Peyer's patch (tissue), 4 donors: ENCODE results near the gene HLA-G. TPM values are rescaled to one million over a fixed set of nuclear protein-coding genes. Genes with fewer than 3 reads are reported as not detected.
"Not testable (repeated sequence)": the region's sequence is repeated elsewhere in the genome, so short reads cannot be mapped to it uniquely, and the experiment has no call there.

Experiments
- DNase-seq, 3 donors: peaks; one replicate each; pipeline ENCODE4 v3.0.0-alpha.2; 2017 to 2019
- H3K27ac ChIP-seq, 4 donors: fragments of 200-600 bp; sonication (generic); one replicate each; pipeline ENCODE4 v1.5.1; 2016 to 2019
- H3K27me3 ChIP-seq, 2 donors: fragments of 200-600 bp; sonication (generic); one replicate each; pipeline ENCODE4 v1.5.1; 2019
- H3K36me3 ChIP-seq, 3 donors: fragments of 200-600 bp; sonication (generic); one replicate each; pipeline ENCODE4 v1.5.1; 2016 to 2019
- H3K4me1 ChIP-seq, 4 donors: fragments of 200-600 bp; sonication (generic); one replicate each; pipeline ENCODE4 v1.5.1; 2016 to 2019
- H3K4me3 ChIP-seq, 4 donors: fragments of 200-600 bp; sonication (generic); 1 replicate in 3 of 4; 2 replicates in 1 of 4; pipeline ENCODE4 v1.5.1; 2016 to 2019; ENCODE audit warnings: mild to moderate bottlenecking in 1 of 4
- H3K9me3 ChIP-seq, 4 donors: fragments of 200-600 bp; sonication (generic); one replicate each; pipeline ENCODE4 v1.5.1; 2016 to 2019; ENCODE audit warnings: mild to moderate bottlenecking in 1 of 4
- POLR2A ChIP-seq, 2 donors: fragments of 450-650 bp; IDR thresholded peaks; one replicate each; pipeline ENCODE4 v1.5.1; 2017; ENCODE audit warnings: antibody characterized with exemption in 2 of 2, mild to moderate bottlenecking in 2 of 2, moderate library complexity in 2 of 2
- small RNA-seq, 2 donors: library from RNA; depleted of rRNA; stranded (forward); fragments of <200 nt; gene quantifications; one replicate each; pipeline ENCODE3, GENCODE V24; 2016
- total RNA-seq, 4 donors: library from RNA; depleted of rRNA; stranded (reverse); fragments of >200 nt; gene quantifications; one replicate each; pipeline ENCODE4 v1.1.0, GENCODE V29; 2016
- TF ChIP-seq, protein P1 (sequence below), 6 experiments: fragments of 450-650 bp in 4 of 6; fragments of 200-600 bp in 2 of 6; sonication (generic) in 1 of 6; IDR thresholded peaks; one replicate each; pipeline ENCODE4 v1.5.1; 2017 to 2019; ENCODE audit warnings: antibody characterized with exemption in 6 of 6, mild to moderate bottlenecking in 3 of 6, moderate library complexity in 1 of 6

Gene HLA-G
- total RNA-seq, 4 donors from 2014 or later: 0.67 TPM; not detected in 3

DNA sequence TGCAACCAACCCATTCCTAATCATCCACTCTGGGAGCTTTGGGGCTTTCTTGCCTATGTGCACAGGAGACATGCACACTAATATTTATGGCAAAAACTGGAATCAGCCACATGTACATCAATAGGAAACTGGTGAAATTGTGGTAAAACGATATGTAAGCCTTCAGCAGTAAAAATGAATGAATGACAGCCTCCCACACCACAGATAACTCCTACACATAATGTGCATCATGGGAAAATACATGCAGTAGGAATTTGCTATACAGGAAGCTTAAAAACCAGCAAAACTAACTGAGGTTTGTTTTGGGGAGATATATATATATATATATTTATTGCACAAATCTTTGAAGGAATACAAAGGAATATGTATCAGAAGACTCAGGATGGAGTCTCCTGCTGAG lies 47.6 kb downstream of the HLA-G start:
- TF ChIP-seq POLR2A (IDR thresholded peaks at IDR 0.05): no peak
- TF ChIP-seq, protein P1, sequence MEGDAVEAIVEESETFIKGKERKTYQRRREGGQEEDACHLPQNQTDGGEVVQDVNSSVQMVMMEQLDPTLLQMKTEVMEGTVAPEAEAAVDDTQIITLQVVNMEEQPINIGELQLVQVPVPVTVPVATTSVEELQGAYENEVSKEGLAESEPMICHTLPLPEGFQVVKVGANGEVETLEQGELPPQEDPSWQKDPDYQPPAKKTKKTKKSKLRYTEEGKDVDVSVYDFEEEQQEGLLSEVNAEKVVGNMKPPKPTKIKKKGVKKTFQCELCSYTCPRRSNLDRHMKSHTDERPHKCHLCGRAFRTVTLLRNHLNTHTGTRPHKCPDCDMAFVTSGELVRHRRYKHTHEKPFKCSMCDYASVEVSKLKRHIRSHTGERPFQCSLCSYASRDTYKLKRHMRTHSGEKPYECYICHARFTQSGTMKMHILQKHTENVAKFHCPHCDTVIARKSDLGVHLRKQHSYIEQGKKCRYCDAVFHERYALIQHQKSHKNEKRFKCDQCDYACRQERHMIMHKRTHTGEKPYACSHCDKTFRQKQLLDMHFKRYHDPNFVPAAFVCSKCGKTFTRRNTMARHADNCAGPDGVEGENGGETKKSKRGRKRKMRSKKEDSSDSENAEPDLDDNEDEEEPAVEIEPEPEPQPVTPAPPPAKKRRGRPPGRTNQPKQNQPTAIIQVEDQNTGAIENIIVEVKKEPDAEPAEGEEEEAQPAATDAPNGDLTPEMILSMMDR (IDR thresholded peaks at IDR 0.05): no peak
- DNase-seq: no peak
- Histone ChIP-seq H3K36me3 (no peaks in the 10 kb centered on the region), H3K27me3 (no peaks in the 10 kb centered on the region), H3K4me1 (no peaks in the 10 kb centered on the region), H3K9me3 (no peaks in the 10 kb centered on the region), H3K4me3 (no peak overlapping the region), H3K27ac (no peak overlapping the region)

DNA sequence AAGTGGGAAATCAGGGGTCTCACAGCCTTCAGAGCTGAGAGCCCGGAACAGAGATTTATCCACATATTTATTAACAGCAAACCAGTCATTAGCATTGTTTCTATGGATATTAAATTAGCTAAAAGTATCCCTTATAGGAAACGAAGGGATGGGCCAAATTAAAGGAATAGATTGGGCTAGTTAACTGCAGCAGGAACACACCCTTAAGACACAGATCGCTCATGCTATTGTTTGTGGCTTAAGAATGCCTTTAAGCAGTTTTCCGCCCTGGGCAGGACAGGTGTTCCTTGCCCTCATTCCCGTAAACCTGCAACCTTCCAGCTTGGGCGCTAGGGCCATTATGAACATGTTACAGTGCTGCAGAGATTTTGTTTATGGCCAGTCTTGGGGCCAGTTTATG lies 48.1 kb downstream of the HLA-G start:
- H3K36me3 ChIP-seq, H3K27me3 ChIP-seq, DNase-seq, H3K9me3 ChIP-seq, H3K27ac ChIP-seq, H3K4me1 ChIP-seq, H3K4me3 ChIP-seq: not testable (repeated sequence)

Small RNA genes lying within 50 kb of the gene (small RNA-seq; reads per million reads assigned to genes)
- gene MICG: 0 reads per million in 2 donors

Other genes starting within 250 kb of the HLA-G start
- gene OR2H2, start 242.7 kb upstream of the HLA-G start, total RNA-seq: not detected
- gene GABBR1, start 194.6 kb upstream of the HLA-G start, total RNA-seq: 10 to 100 TPM in 3 of 4 donors, 1 to 10 TPM in 1; 4.7 to 92.4 (median 16.9) TPM
- not detected for gene MOG, start 170.7 kb upstream of the HLA-G start, total RNA-seq
- gene ZFP57, start 146.7 kb upstream of the HLA-G start, total RNA-seq: 1 to 10 TPM in 1 of 4 donors, not detected in 3; 1.6 TPM
- 100 to 1,000 TPM; 213 to 359 (median 299) TPM for gene HLA-F, start 104.4 kb upstream of the HLA-G start, total RNA-seq
- 1,000 to 10,000 TPM in 3 of 4 donors, 100 to 1,000 TPM in 1; 296 to 1,668 (median 1,428) TPM for gene HLA-A, start 114.7 kb downstream of the HLA-G start, total RNA-seq
- 10 to 100 TPM; 22.8 to 33.8 (median 27.5) TPM for gene POLR1H, start 233.4 kb downstream of the HLA-G start, total RNA-seq
- gene PPP1R11, start 239.4 kb downstream of the HLA-G start, total RNA-seq: 10 to 100 TPM; 44.6 to 75.7 (median 58.6) TPM
- gene RNF39, start 247.9 kb downstream of the HLA-G start, total RNA-seq: under 1 TPM in 1 of 4 donors, not detected in 3; 0.80 TPM